WTC11 (cell line): ENCODE results near the gene PRKAG2. TPM values are rescaled to one million over a fixed set of nuclear protein-coding genes. Genes with fewer than 3 reads are reported as not detected.
A peak's percentile ranks its signal among the peaks of the same experiment; 100 is the strongest.

Source experiments
- ATAC-seq: fragments of 200-7000 bp; cut with Tn5 transposase; 2 replicates; pipeline ENCODE4 v1.10.0; 2021; ENCODE audit warnings: mild to moderate bottlenecking, moderate library complexity
- CTCF ChIA-PET: fragments of 300-600 bp; sonication (Branson Sonifier 250); formaldehyde crosslinking; loops from one replicate; lab custom pipeline; 2021; ENCODE audit warnings: antibody characterized with exemption; lab: Charles Lee
- POLR2A ChIA-PET: fragments of 350-600 bp; sonication (Branson Sonifier 250); formaldehyde crosslinking; loops from one replicate; lab custom pipeline; 2021; ENCODE audit warnings: antibody characterized with exemption; lab: Charles Lee
- DNase-seq: peaks from one replicate; pipeline ENCODE4 v3.0.0; 2021; ENCODE audit warnings: low spot score
- H3K27ac Mint-ChIP-seq: 2 replicates; pipeline ENCODE4 v1.8.0; 2021; ENCODE audit warnings: mixed read lengths
- H3K27me3 Mint-ChIP-seq: 2 replicates; pipeline ENCODE4 v1.8.0; 2021; ENCODE audit warnings: low read depth, mild to moderate bottlenecking, moderate library complexity, mixed read lengths
- H3K36me3 Mint-ChIP-seq: 2 replicates; pipeline ENCODE4 v1.8.0; 2021; ENCODE audit warnings: mixed read lengths
- H3K4me1 Mint-ChIP-seq: 2 replicates; pipeline ENCODE4 v1.8.0; 2022; ENCODE audit warnings: mixed read lengths
- H3K4me3 Mint-ChIP-seq: 2 replicates; pipeline ENCODE4 v1.8.0; 2021; ENCODE audit warnings: mild to moderate bottlenecking, moderate library complexity, mixed read lengths
- H3K9me3 Mint-ChIP-seq: 2 replicates; pipeline ENCODE4 v1.8.0; 2021; ENCODE audit warnings: mixed read lengths
- ARID4B ChIP-seq: sonication (generic); formaldehyde crosslinking; IDR thresholded peaks from 2 replicates; pipeline ENCODE4 v1.8.0; 2023; ENCODE audit warnings: missing genetic modification reagents, mild to moderate bottlenecking, borderline replicate concordance
- ATF2 ChIP-seq: sonication (generic); formaldehyde crosslinking; IDR thresholded peaks from 2 replicates; pipeline ENCODE4 v1.8.1; 2022; ENCODE audit warnings: low read depth, missing genetic modification reagents, borderline replicate concordance
- CDX4 ChIP-seq: fragments of 250-450 bp; sonication (Bioruptor Pico); IDR thresholded peaks from 2 replicates; pipeline ENCODE4 v1.9.0; 2021; ENCODE audit warnings: moderate library complexity, mild to moderate bottlenecking, inconsistent platforms, borderline replicate concordance
- HMGXB4 ChIP-seq: sonication (generic); formaldehyde crosslinking; IDR thresholded peaks from 2 replicates; pipeline ENCODE4 v1.8.1; 2023; ENCODE audit warnings: mild to moderate bottlenecking, moderate library complexity, missing genetic modification reagents
- NR2C2 ChIP-seq: sonication (generic); formaldehyde crosslinking; IDR thresholded peaks from 2 replicates; pipeline ENCODE4 v1.8.0; 2022; ENCODE audit warnings: mild to moderate bottlenecking, missing genetic modification reagents
- STAT6 ChIP-seq: sonication (generic); formaldehyde crosslinking; conservative IDR thresholded peaks from 2 replicates; pipeline ENCODE4 v1.8.1; 2023; ENCODE audit warnings: mild to moderate bottlenecking, low read depth, missing genetic modification reagents, moderate library complexity
- TEAD1 ChIP-seq: sonication (generic); formaldehyde crosslinking; IDR thresholded peaks from 2 replicates; pipeline ENCODE4 v1.8.0; 2022; ENCODE audit warnings: mild to moderate bottlenecking, missing genetic modification reagents
- USF1 ChIP-seq: sonication (generic); formaldehyde crosslinking; IDR thresholded peaks from 2 replicates; pipeline ENCODE4 v1.8.0; 2022; ENCODE audit warnings: mild to moderate bottlenecking, missing genetic modification reagents
- ZMAT4 ChIP-seq: fragments of 250-450 bp; sonication (Bioruptor Pico); IDR thresholded peaks from 2 replicates; pipeline ENCODE4 v1.9.0; 2021; ENCODE audit warnings: mild to moderate bottlenecking
- ZNF219 ChIP-seq: sonication (generic); formaldehyde crosslinking; IDR thresholded peaks from 2 replicates; pipeline ENCODE4 v1.8.0; 2023; ENCODE audit warnings: missing genetic modification reagents, mild to moderate bottlenecking, borderline replicate concordance
- ZNF423 ChIP-seq: fragments of 250-450 bp; sonication (Bioruptor Pico); IDR thresholded peaks from 2 replicates; pipeline ENCODE4 v2.1.2; 2022; ENCODE audit warnings: mild to moderate bottlenecking, moderate library complexity
- ZNF512 ChIP-seq: sonication (generic); formaldehyde crosslinking; IDR thresholded peaks from 2 replicates; pipeline ENCODE4 v1.8.1; 2022; ENCODE audit warnings: missing genetic modification reagents, borderline replicate concordance
- ZSCAN18 ChIP-seq: fragments of 250-450 bp; sonication (Bioruptor Pico); IDR thresholded peaks from 2 replicates; pipeline ENCODE4 v2.1.2; 2022; ENCODE audit warnings: mild to moderate bottlenecking, moderate library complexity
- total RNA-seq: library from RNA; stranded (reverse); gene quantifications from 3 replicates; pipeline ENCODE4 v1.2.3, GENCODE V29; 2021

Gene PRKAG2
- total RNA-seq, 1 experiment from 2014 or later = 20.3 TPM

- Mint-ChIP-seq H3K4me1 (peaks cover 5% of the 10 kb centered on the region; the same call in 1 of the 2 replicates), H3K9me3 (no peaks in the 10 kb centered on the region), H3K27me3 (no peaks in the 10 kb centered on the region), H3K4me3 (no peak overlapping the region), H3K27ac (no peak overlapping the region), H3K36me3 (no peaks in the 10 kb centered on the region)
- no peak for TF ChIP-seq USF1 (CRISPR knock-in tag)
- TF ChIP-seq HMGXB4 (CRISPR knock-in tag) = no peak
- TF ChIP-seq ZNF512 (CRISPR knock-in tag) = no peak
- TF ChIP-seq ZMAT4 = no peak
- no peak for TF ChIP-seq ZSCAN18 (CRISPR knock-in tag)
- no peak for TF ChIP-seq ATF2 (CRISPR knock-in tag)
- TF ChIP-seq STAT6 (CRISPR knock-in tag) = no peak
- no peak for TF ChIP-seq CDX4 (CRISPR knock-in tag)
- TF ChIP-seq ZNF219 (CRISPR knock-in tag) = no peak
- no peak for TF ChIP-seq TEAD1 (CRISPR knock-in tag)
- TF ChIP-seq ZNF423 (CRISPR knock-in tag) = no peak
- no peak for TF ChIP-seq ARID4B
- TF ChIP-seq NR2C2 (CRISPR knock-in tag) = no peak
- ATAC-seq = no peak
- ChIA-PET CTCF (interaction anchor here (0.7 to 1.1 kb wide), 2 partner anchors 69 to 71 kb away, joined by 3 read pairs; no protein-coding TSS in a partner anchor), POLR2A (no interaction called here)
- peak; percentile 5 for DNase-seq
Measured at GRCh38 chr7:151851782-151852181, 25.1 kb downstream of the PRKAG2 start.
